B cell (primary cell): ENCODE results near the gene MEIKIN. TPM values are rescaled to one million over a fixed set of nuclear protein-coding genes. Genes with fewer than 3 reads are reported as not detected.

Experiments used
- ATAC-seq: fragments of 200-7000 bp; cut with Tn5 transposase; one replicate; pipeline ENCODE4 v1.10.0; 2021; ENCODE audit warnings: low read depth, mild to moderate bottlenecking, moderate number of reproducible peaks, moderate library complexity
- CTCF ChIA-PET: fragments of 350-600 bp; sonication (Branson Sonifier 250); formaldehyde crosslinking; loops from one replicate; lab custom pipeline; 2021; ENCODE audit warnings: antibody characterized with exemption, inconsistent platforms; lab: Charles Lee
- POLR2A ChIA-PET: fragments of 350-600 bp; sonication (Branson Sonifier 250); formaldehyde crosslinking; loops from one replicate; lab custom pipeline; 2021; ENCODE audit warnings: antibody characterized with exemption; lab: Charles Lee
- DNase-seq: peaks from one replicate; pipeline ENCODE4 v3.0.0; 2013
- H2AFZ ChIP-seq: 2 replicates; pipeline ENCODE4 v1.6.1; 2012; ENCODE audit warnings: mild to moderate bottlenecking, low read depth, low read length; ENCODE audit not compliant: insufficient read depth, poor library complexity, severe bottlenecking
- H3K27ac ChIP-seq, 2 donors: 1 replicate in 1 of 2; 2 replicates in 1 of 2; pipeline ENCODE4 v1.5.1; 2012 to 2013; ENCODE audit warnings: low read length in 2 of 2, mild to moderate bottlenecking in 2 of 2, moderate library complexity in 1 of 2
- H3K27me3 ChIP-seq, 4 experiments: fragments of 200-600 bp in 1 of 4; sonication (generic) in 1 of 4; replicated peaks in 1 of 4; 1 replicate in 2 of 4; 2 replicates in 2 of 4; pipeline versions ENCODE4 v1.6.1 to v1.7.0; 2013 to 2016; ENCODE audit warnings: low read length in 3 of 4, mild to moderate bottlenecking in 2 of 4, mixed read lengths in 1 of 4, moderate library complexity in 1 of 4; ENCODE audit not compliant: insufficient read depth in 4 of 4, control insufficient read depth in 3 of 4; ENCODE audit errors: control extremely low read depth in 1 of 4
- H3K36me3 ChIP-seq, 2 experiments: replicated peaks in 1 of 2; 1 replicate in 1 of 2; 2 replicates in 1 of 2; pipeline versions ENCODE4 v1.6.1 to v1.7.1; 2013; ENCODE audit warnings: low read length in 1 of 2; ENCODE audit not compliant: insufficient read depth in 2 of 2, control insufficient read depth in 1 of 2; ENCODE audit errors: control extremely low read depth in 1 of 2, extremely low read depth in 1 of 2
- H3K4me1 ChIP-seq, 2 donors: fragments of 200-600 bp in 1 of 2; sonication (generic) in 1 of 2; 1 replicate in 1 of 2; 2 replicates in 1 of 2; pipeline versions ENCODE4 v1.5.1 to v1.6.1; 2013 to 2017; ENCODE audit warnings: low read length in 2 of 2; ENCODE audit not compliant: control insufficient read depth in 2 of 2, insufficient read depth in 2 of 2
- H3K4me2 ChIP-seq: replicated peaks from 2 replicates; pipeline ENCODE3; 2012; ENCODE audit warnings: mild to moderate bottlenecking, low read depth, low read length; ENCODE audit not compliant: poor library complexity, severe bottlenecking
- H3K4me3 ChIP-seq, 5 experiments: fragments of 200-600 bp in 1 of 5; sonication (generic) in 1 of 5; 1 replicate in 3 of 5; 2 replicates in 2 of 5; pipeline versions ENCODE4 v1.5.1 to v1.7.0; 2011 to 2016; ENCODE audit warnings: low read length in 4 of 5, mild to moderate bottlenecking in 4 of 5, low read depth in 2 of 5, control low read depth in 1 of 5, moderate library complexity in 1 of 5; ENCODE audit not compliant: insufficient read depth in 1 of 5; ENCODE audit errors: control extremely low read depth in 1 of 5, extremely low read depth in 1 of 5
- H3K79me2 ChIP-seq: fragments of 200-600 bp; sonication (generic); one replicate; pipeline ENCODE4 v1.6.0; 2016; ENCODE audit warnings: low read length; ENCODE audit not compliant: control insufficient read depth, insufficient read depth
- H3K9ac ChIP-seq: fragments of 200-600 bp; sonication (generic); 2 replicates; pipeline ENCODE4 v1.6.1; 2017; ENCODE audit warnings: mild to moderate bottlenecking, low read length, moderate library complexity
- H3K9me3 ChIP-seq, 3 donors: one replicate each; pipeline versions ENCODE4 v1.6.1 to v1.7.1; 2013; ENCODE audit warnings: low read length in 2 of 3; ENCODE audit not compliant: control insufficient read depth in 2 of 3, insufficient read depth in 1 of 3; ENCODE audit errors: control extremely low read depth in 1 of 3
- H4K20me1 ChIP-seq: 2 replicates; pipeline ENCODE4 v1.6.0; 2012; ENCODE audit warnings: mild to moderate bottlenecking, low read length; ENCODE audit not compliant: insufficient read depth, control insufficient read depth, poor library complexity, severe bottlenecking
- H3K27ac Mint-ChIP-seq: one replicate; pipeline ENCODE4 v1.8.0; 2021; ENCODE audit warnings: mixed read lengths
- H3K27me3 Mint-ChIP-seq: one replicate; pipeline ENCODE4 v1.8.0; 2021; ENCODE audit warnings: mixed read lengths
- H3K4me1 Mint-ChIP-seq: one replicate; pipeline ENCODE4 v1.8.0; 2021; ENCODE audit warnings: mixed read lengths
- H3K4me3 Mint-ChIP-seq: one replicate; pipeline ENCODE4 v1.8.0; 2021; ENCODE audit warnings: mixed read lengths
- H3K9me3 Mint-ChIP-seq: one replicate; pipeline ENCODE4 v1.8.0; 2022; ENCODE audit warnings: mixed read lengths; ENCODE audit not compliant: insufficient read depth
- CTCF ChIP-seq: fragments of 200-600 bp; IDR thresholded peaks from one replicate; pipeline ENCODE4 v1.8.0; 2022; ENCODE audit warnings: antibody characterized with exemption, mild to moderate bottlenecking
- EZH2 ChIP-seq: IDR thresholded peaks from 2 replicates; pipeline ENCODE4 v1.6.1; 2012; ENCODE audit warnings: borderline replicate concordance, low read depth, mild to moderate bottlenecking, moderate library complexity, low read length; ENCODE audit not compliant: insufficient read depth, poor library complexity, severe bottlenecking
- WGBS: methylation state at CpG from one replicate; pipeline ENCODE4 v1.1.5; 2013; ENCODE audit warnings: missing lambda C conversion rate; ENCODE audit not compliant: insufficient coverage; 5-methylcytosine and 5-hydroxymethylcytosine counted together
- intact Hi-C: fragments of 100-400 bp; cut with micrococcal nuclease; formaldehyde crosslinking; loops from one replicate; pipeline ENCODE4 v1.10.0; 2022
- polyA plus RNA-seq: library from polyadenylated mRNA; depleted of rRNA; stranded (reverse); fragments of >200 nt; gene quantifications from 2 replicates; pipeline ENCODE4 v1.2.3, GENCODE V29; 2012
- total RNA-seq, 2 donors: library from RNA; stranded (reverse); fragments of 120-200 nt in 1 of 2; gene quantifications; 1 replicate in 1 of 2; 2 replicates in 1 of 2; pipeline versions ENCODE4 v1.2.3 to v1.2.4, GENCODE V29; 2013 to 2022

MEIKIN gene
- total and polyA plus RNA-seq, 2 donors (not counting 1 experiment from before 2014, with no cell fraction given) = not detected

GRCh38 chr5:131792896-131793295 is 152.6 kb downstream of the MEIKIN start:
- WGBS = no CpG with 5 or more reads among the region's 2 CpGs
- H3K27ac Mint-ChIP-seq = no peak overlapping the region
- CTCF ChIA-PET = no interaction called here
- peaks cover 59% of the 10 kb centered on the region for H3K4me1 Mint-ChIP-seq
- TF ChIP-seq EZH2 (no peak), CTCF (no peak)
- Histone ChIP-seq H4K20me1 (peaks cover 31% of the 10 kb centered on the region), H3K4me3 (no peak overlapping the region), H3K79me2 (peaks cover 96% of the 10 kb centered on the region), H3K36me3 (peaks cover 0 to 1% of the 10 kb centered on the region in 2 experiments), H3K9me3 (no peaks in the 10 kb centered on the region), H3K4me2 (no peak overlapping the region), H3K9ac (no peak overlapping the region), H3K27me3 (no peaks in the 10 kb centered on the region), H3K27ac (no peak overlapping the region), H3K4me1 (peaks cover 13 to 23% of the 10 kb centered on the region in 2 donors), H2AFZ (no peak overlapping the region)
- intact Hi-C loops = loop anchor here (10.0 kb wide), 2 partner anchors 48 to 418 kb away; no protein-coding TSS in a partner anchor
- no peak overlapping the region for H3K4me3 Mint-ChIP-seq
- POLR2A ChIA-PET = no interaction called here
- no peaks in the 10 kb centered on the region for H3K9me3 Mint-ChIP-seq
- DNase-seq (no peak), ATAC-seq (no peak)
- H3K27me3 Mint-ChIP-seq = no peaks in the 10 kb centered on the region

GRCh38 chr5:131791866-131792265 is 153.6 kb downstream of the MEIKIN start:
- POLR2A ChIA-PET = interaction anchor here (0.7 kb wide), 2 partner anchors 50 to 441 kb away, joined by 4 to 5 read pairs; no protein-coding TSS in a partner anchor
- DNase-seq (no peak), ATAC-seq (no peak)
- no CpG with 5 or more reads among the region's 6 CpGs for WGBS
- Histone ChIP-seq H3K27me3 (no peaks in the 10 kb centered on the region), H4K20me1 (peaks cover 42% of the 10 kb centered on the region), H3K36me3 (peaks cover 0 to 2% of the 10 kb centered on the region in 2 experiments), H3K79me2 (peaks cover 98% of the 10 kb centered on the region), H3K9ac (no peak overlapping the region), H3K27ac (no peak overlapping the region), H3K9me3 (no peaks in the 10 kb centered on the region), H3K4me1 (peaks cover 5 to 21% of the 10 kb centered on the region in 2 donors), H3K4me2 (no peak overlapping the region), H2AFZ (no peak overlapping the region), H3K4me3 (no peak overlapping the region)
- Mint-ChIP-seq H3K4me3 (no peak overlapping the region), H3K9me3 (no peaks in the 10 kb centered on the region), H3K27me3 (no peaks in the 10 kb centered on the region), H3K27ac (no peak overlapping the region), H3K4me1 (peaks cover 66% of the 10 kb centered on the region)
- intact Hi-C loops = loop anchor here (10.0 kb wide), 2 partner anchors 47 to 417 kb away; no protein-coding TSS in a partner anchor
- TF ChIP-seq EZH2 (no peak), CTCF (no peak)
- CTCF ChIA-PET = interaction anchor here (0.7 kb wide), 1 partner anchor 185 kb away, joined by 3 read pairs; no protein-coding TSS in a partner anchor
